Gastroesophageal sphincter (tissue), 4 donors: ENCODE results near the gene FBXO48. TPM values are rescaled to one million over a fixed set of nuclear protein-coding genes. Genes with fewer than 3 reads are reported as not detected.

Experiments used
- ATAC-seq: fragments of 150-250 bp; one replicate; pipeline ENCODE4 v1.9.1; 2016; ENCODE audit warnings: mild to moderate bottlenecking, moderate library complexity
- H3K27ac ChIP-seq, 4 donors: fragments of 200-600 bp; sonication (generic) in 3 of 4; 1 replicate in 3 of 4; 2 replicates in 1 of 4; pipeline ENCODE4 v1.5.1; 2016 to 2019
- H3K27me3 ChIP-seq: fragments of 200-600 bp; sonication (generic); one replicate; pipeline ENCODE4 v1.5.1; 2019
- H3K36me3 ChIP-seq, 2 donors: fragments of 200-600 bp; sonication (generic); one replicate each; pipeline ENCODE4 v1.5.1; 2019; ENCODE audit warnings: control low read depth in 1 of 2
- H3K4me1 ChIP-seq, 3 donors: fragments of 200-600 bp; sonication (generic); 1 replicate in 2 of 3; 2 replicates in 1 of 3; pipeline ENCODE4 v1.5.1; 2016 to 2019; ENCODE audit warnings: control low read depth in 2 of 3
- H3K4me3 ChIP-seq, 2 donors: fragments of 200-600 bp; sonication (generic); one replicate each; pipeline ENCODE4 v1.5.1; 2019; ENCODE audit warnings: mild to moderate bottlenecking in 1 of 2, moderate library complexity in 1 of 2
- H3K9me3 ChIP-seq, 3 donors: fragments of 200-600 bp; sonication (generic); one replicate each; pipeline ENCODE4 v1.5.1; 2017 to 2019; ENCODE audit warnings: control low read depth in 2 of 3
- CTCF ChIP-seq, 4 experiments: fragments of 200-600 bp in 2 of 4; fragments of 450-650 bp in 2 of 4; sonication (generic) in 1 of 4; IDR thresholded peaks; one replicate each; pipeline ENCODE4 v1.5.1; 2017 to 2019; ENCODE audit warnings: antibody characterized with exemption in 4 of 4, mild to moderate bottlenecking in 2 of 4, moderate library complexity in 2 of 4
- EP300 ChIP-seq: sonication (generic); formaldehyde crosslinking; IDR thresholded peaks from one replicate; pipeline ENCODE4 v1.6.1; 2017; ENCODE audit warnings: antibody characterized with exemption, mild to moderate bottlenecking
- POLR2A ChIP-seq, 2 donors: fragments of 450-650 bp; IDR thresholded peaks; one replicate each; pipeline ENCODE4 v1.6.1; 2017; ENCODE audit warnings: antibody characterized with exemption in 2 of 2, mild to moderate bottlenecking in 2 of 2, moderate library complexity in 1 of 2
- POLR2AphosphoS5 ChIP-seq: sonication (generic); formaldehyde crosslinking; IDR thresholded peaks from one replicate; pipeline ENCODE4 v1.6.1; 2017; ENCODE audit warnings: antibody characterized with exemption
- WGBS, 2 donors: methylation state at CpG; one replicate each; pipeline ENCODE4 v1.1.5; 2018; ENCODE audit warnings: low coverage in 1 of 2; 5-methylcytosine and 5-hydroxymethylcytosine counted together
- total RNA-seq, 4 donors: library from RNA; depleted of rRNA; stranded (reverse); fragments of >200 nt; gene quantifications; one replicate each; pipeline ENCODE4 v1.1.0, GENCODE V29; 2016

The FBXO48 gene
- total RNA-seq, 4 donors from 2014 or later: 0.35 to 1.2 (median 0.62) TPM

GRCh38 chr2:68506170-68506569 lies 39.1 kb upstream of the FBXO48 start:
- H3K4me1 ChIP-seq: no peaks in the 10 kb centered on the region
- H3K9me3 ChIP-seq: no peaks in the 10 kb centered on the region
- TF ChIP-seq CTCF (IDR thresholded peaks at IDR 0.05): no peak
- TF ChIP-seq POLR2A (IDR thresholded peaks at IDR 0.05): no peak
- no peak for TF ChIP-seq POLR2AphosphoS5
- TF ChIP-seq EP300: no peak
- WGBS, 2 donors: 77 to 80% methylated on average over 3 of the region's 3 CpGs
- no peak for ATAC-seq
- no peak overlapping the region for H3K27ac ChIP-seq
- H3K4me3 ChIP-seq: no peak overlapping the region
- H3K36me3 ChIP-seq: peaks cover 0 to 3% of the 10 kb centered on the region in 2 donors
- no peaks in the 10 kb centered on the region for H3K27me3 ChIP-seq

DNA sequence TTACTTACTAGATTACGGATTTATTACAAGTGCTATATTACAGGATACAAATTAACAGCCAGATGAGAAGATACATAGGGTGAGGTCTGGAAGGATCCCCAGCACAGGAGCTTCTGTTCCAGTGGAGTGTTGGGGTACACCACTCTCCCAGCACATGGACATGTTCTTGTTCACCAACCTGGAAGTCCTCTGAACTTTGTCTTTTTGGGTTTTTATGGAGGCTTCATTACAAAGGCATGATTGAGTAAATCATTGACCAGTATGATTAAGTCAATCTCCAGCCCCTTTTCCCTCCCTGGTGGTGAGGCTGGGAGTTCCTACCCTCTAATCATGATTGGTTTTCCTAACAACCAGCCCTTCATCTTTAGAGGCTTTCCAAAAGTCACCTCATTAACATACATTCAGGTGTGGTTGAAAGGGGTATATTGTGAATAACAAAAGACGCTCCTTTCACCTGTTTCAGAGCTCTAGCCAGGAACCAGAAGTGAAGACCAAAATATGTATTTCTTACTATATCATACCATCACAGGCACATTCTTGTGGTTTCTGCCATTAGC lies 38.6 kb upstream of the FBXO48 start:
- Histone ChIP-seq H3K27me3 (no peaks in the 10 kb centered on the region), H3K27ac (no peak overlapping the region), H3K36me3 (peaks cover 0 to 3% of the 10 kb centered on the region in 2 donors), H3K4me3 (no peak overlapping the region), H3K4me1 (no peaks in the 10 kb centered on the region), H3K9me3 (no peaks in the 10 kb centered on the region)
- no peak for ATAC-seq
- 84 to 100% methylated on average over 1 to 2 of the region's 2 CpGs for WGBS, 2 donors
- no peak for TF ChIP-seq POLR2A (IDR thresholded peaks at IDR 0.05)
- no peak for TF ChIP-seq CTCF (IDR thresholded peaks at IDR 0.05)
- TF ChIP-seq EP300: no peak
- no peak for TF ChIP-seq POLR2AphosphoS5

GRCh38 chr2:68501768-68502167 lies 34.7 kb upstream of the FBXO48 start:
- WGBS, 2 donors: 88 to 100% methylated on average over 5 of the region's 5 CpGs
- H3K27ac ChIP-seq: no peak overlapping the region

GRCh38 chr2:68500649-68501048 lies 33.6 kb upstream of the FBXO48 start:
- Histone ChIP-seq H3K4me1 (no peaks in the 10 kb centered on the region), H3K27ac (no peak overlapping the region), H3K9me3 (peaks cover 0 to 7% (median 0%) of the 10 kb centered on the region in 3 donors), H3K36me3 (no peaks in the 10 kb centered on the region), H3K27me3 (no peaks in the 10 kb centered on the region), H3K4me3 (no peak overlapping the region)
- ATAC-seq: no peak
- TF ChIP-seq CTCF (IDR thresholded peaks at IDR 0.05): no peak
- no peak for TF ChIP-seq POLR2AphosphoS5
- TF ChIP-seq POLR2A (IDR thresholded peaks at IDR 0.05): no peak
- TF ChIP-seq EP300: no peak
- 53 to 54% methylated on average over 3 to 4 of the region's 4 CpGs for WGBS, 2 donors

More at GRCh38 chr2:68501768-68502167, 34.7 kb upstream of the FBXO48 start:
- H3K4me3 ChIP-seq: no peak overlapping the region
- ATAC-seq: no peak
- H3K4me1 ChIP-seq: no peaks in the 10 kb centered on the region
- H3K27me3 ChIP-seq: no peaks in the 10 kb centered on the region
- TF ChIP-seq CTCF (IDR thresholded peaks at IDR 0.05): no peak
- TF ChIP-seq POLR2A (IDR thresholded peaks at IDR 0.05): no peak
- TF ChIP-seq POLR2AphosphoS5: no peak
- no peak for TF ChIP-seq EP300
- H3K36me3 ChIP-seq: no peaks in the 10 kb centered on the region
- H3K9me3 ChIP-seq: no peaks in the 10 kb centered on the region

GRCh38 chr2:68499133-68499532 lies 32.0 kb upstream of the FBXO48 start:
- ATAC-seq: no peak
- Histone ChIP-seq H3K4me1 (no peaks in the 10 kb centered on the region), H3K27ac (no peak overlapping the region), H3K36me3 (no peaks in the 10 kb centered on the region), H3K9me3 (peaks cover 0 to 7% (median 0%) of the 10 kb centered on the region in 3 donors), H3K4me3 (no peak overlapping the region), H3K27me3 (no peaks in the 10 kb centered on the region)
- TF ChIP-seq EP300 (no peak), CTCF (IDR thresholded peaks at IDR 0.05) (no peak), POLR2A (IDR thresholded peaks at IDR 0.05) (no peak), POLR2AphosphoS5 (no peak)
